Endothelial cell of umbilical vein (primary cell): Measurements from ENCODE around the gene ATP2C2. TPM values are rescaled to one million over a fixed set of nuclear protein-coding genes. Genes with fewer than 3 reads are reported as not detected.
"Not testable (repeated sequence)": the region's sequence is repeated elsewhere in the genome, so short reads cannot be mapped to it uniquely, and the experiment has no call there.

Source experiments
- BruUV-seq: library from RNA; stranded (reverse); fragments of 400-500 nt; replicated peaks from 2 replicates; lab custom pipeline; 2021; lab: Mats Ljungman, UMichigan
- CTCF ChIA-PET: fragments of 300-600, 350-600 bp; sonication (Branson Sonifier 250); formaldehyde crosslinking; loops from one replicate; lab custom pipeline; 2021; ENCODE audit warnings: antibody characterized with exemption, inconsistent platforms; lab: Charles Lee
- POLR2A ChIA-PET: fragments of 300-600, 350-600 bp; sonication (Branson Sonifier 250); formaldehyde crosslinking; loops from one replicate; lab custom pipeline; 2021; ENCODE audit warnings: antibody characterized with exemption, inconsistent platforms; lab: Charles Lee
- DNase-seq: peaks from one replicate; pipeline ENCODE4 v3.0.0-alpha.2; 2011; ENCODE audit warnings: low read depth, low spot score
- FAIRE-seq: peaks from 2 replicates; lab custom pipeline; 2011; peaks lifted over from hg19 to GRCh38; lab: Jason Lieb, UNC
- H2AFZ ChIP-seq: 2 replicates; pipeline ENCODE4 v1.6.0; 2012; ENCODE audit warnings: low read depth, low read length, control low read depth, inconsistent platforms
- H3K27ac ChIP-seq: 2 replicates; pipeline ENCODE4 v1.5.1; 2011; ENCODE audit warnings: low read depth, mild to moderate bottlenecking, control low read depth, low read length, moderate library complexity; ENCODE audit not compliant: insufficient read depth
- H3K27me3 ChIP-seq, 2 experiments: 2 replicates each; pipeline versions ENCODE4 v1.6.0 to v1.6.1; 2011; ENCODE audit warnings: low read length in 2 of 2, mixed read lengths in 1 of 2; ENCODE audit not compliant: control insufficient read depth in 2 of 2, insufficient read depth in 2 of 2
- H3K36me3 ChIP-seq, 2 experiments: 2 replicates in 1 of 2; 3 replicates in 1 of 2; pipeline ENCODE4 v1.5.1; 2011; ENCODE audit warnings: low read length in 2 of 2, mild to moderate bottlenecking in 1 of 2, moderate library complexity in 1 of 2; ENCODE audit not compliant: control insufficient read depth in 2 of 2, insufficient read depth in 2 of 2; ENCODE audit errors: extremely low read depth in 1 of 2
- H3K4me1 ChIP-seq: 3 replicates; pipeline ENCODE4 v1.5.1; 2011; ENCODE audit warnings: mild to moderate bottlenecking, low read length; ENCODE audit not compliant: control insufficient read depth, insufficient read depth; ENCODE audit errors: extremely low read depth
- H3K4me2 ChIP-seq: 2 replicates; pipeline ENCODE4 v1.6.1; 2011; ENCODE audit warnings: low read length, control low read depth, mixed read lengths; ENCODE audit not compliant: insufficient read depth
- H3K4me3 ChIP-seq, 3 experiments: fragments of 200-600 bp in 1 of 3; sonication (generic), shearing (Covaris generic) in 1 of 3; replicated peaks in 1 of 3; 2 replicates each; pipeline ENCODE4 v1.5.1; 2011 to 2016; ENCODE audit warnings: control low read depth in 3 of 3, low read length in 3 of 3, mild to moderate bottlenecking in 2 of 3, inconsistent platforms in 1 of 3, low read depth in 1 of 3, moderate library complexity in 1 of 3; ENCODE audit not compliant: insufficient read depth in 1 of 3
- H3K79me2 ChIP-seq: 2 replicates; pipeline ENCODE4 v1.6.0; 2012; ENCODE audit warnings: low read length, inconsistent platforms; ENCODE audit not compliant: control insufficient read depth, insufficient read depth
- H3K9ac ChIP-seq: replicated peaks from 2 replicates; pipeline ENCODE3; 2011; ENCODE audit warnings: low read length, control low read depth; ENCODE audit not compliant: insufficient read depth; ENCODE audit errors: extremely low read depth
- H3K9me1 ChIP-seq: replicated peaks from 3 replicates; pipeline ENCODE4 v1.6.0; 2011; ENCODE audit warnings: mild to moderate bottlenecking, low read length; ENCODE audit not compliant: control insufficient read depth, insufficient read depth; ENCODE audit errors: extremely low read depth
- H3K9me3 ChIP-seq: replicated peaks from 2 replicates; pipeline ENCODE4 v1.5.1; 2012; ENCODE audit warnings: low read length, inconsistent platforms; ENCODE audit not compliant: control insufficient read depth, insufficient read depth
- H4K20me1 ChIP-seq: replicated peaks from 2 replicates; pipeline ENCODE3; 2011; ENCODE audit warnings: mild to moderate bottlenecking, low read length; ENCODE audit not compliant: control insufficient read depth, insufficient read depth; ENCODE audit errors: extremely low read depth
- EZH2 ChIP-seq: IDR thresholded peaks from 2 replicates; pipeline ENCODE4 v1.6.1; 2012; ENCODE audit warnings: borderline replicate concordance, low read depth, mild to moderate bottlenecking, moderate library complexity, low read length, inconsistent platforms; ENCODE audit not compliant: severe bottlenecking
- FOS ChIP-seq: IDR thresholded peaks from 2 replicates; pipeline ENCODE4 v1.6.1; 2011; ENCODE audit warnings: mild to moderate bottlenecking, low read length, moderate library complexity, borderline replicate concordance; ENCODE audit not compliant: insufficient read depth
- GATA2 ChIP-seq: IDR thresholded peaks from 2 replicates; pipeline ENCODE4 v1.7.0; 2011; ENCODE audit warnings: low read depth, mild to moderate bottlenecking, moderate library complexity, mixed read lengths, low read length; ENCODE audit not compliant: insufficient read length, insufficient read depth
- JUN ChIP-seq: IDR thresholded peaks from 2 replicates; pipeline ENCODE4 v1.6.1; 2011; ENCODE audit warnings: borderline replicate concordance, low read depth; ENCODE audit not compliant: insufficient read length, insufficient read depth
- MYC ChIP-seq: IDR thresholded peaks from one replicate; pipeline ENCODE4 v1.6.1; 2011; ENCODE audit warnings: mild to moderate bottlenecking, low read depth, low read length
- POLR2A ChIP-seq: IDR thresholded peaks from 2 replicates; pipeline ENCODE4 v1.6.1; 2012; ENCODE audit warnings: low read depth, mild to moderate bottlenecking, control low read depth, low read length
- POLR2AphosphoS5 ChIP-seq: IDR thresholded peaks from 2 replicates; pipeline ENCODE4 v1.6.1; 2012; ENCODE audit warnings: low read depth, mild to moderate bottlenecking, control low read depth, low read length, moderate library complexity; ENCODE audit not compliant: insufficient read depth
- dilution Hi-C: fragments of 300-500 bp; cut with MboI; formaldehyde crosslinking; loops from one replicate; pipeline ENCODE4 v1.15.0; 2019; ENCODE audit warnings: low sequenced_read_pairs; ENCODE audit not compliant: extremely low pct_ligation_motif_present
- intact Hi-C: fragments of 100-400 bp; cut with micrococcal nuclease; formaldehyde crosslinking; loops from one replicate; pipeline ENCODE4 v1.10.0; 2022
- polyA plus RNA-seq, 4 experiments: library from polyadenylated mRNA; depleted of rRNA in 3 of 4; stranded (reverse) in 3 of 4; unstranded in 1 of 4; fragments of >200 nt; gene quantifications; 2 replicates each; pipeline versions ENCODE4 v1.2.1 to v1.2.3, GENCODE V29; 2011 to 2012; ENCODE audit warnings: missing spikeins in 1 of 4
- total RNA-seq: library from RNA; stranded (reverse); gene quantifications from 2 replicates; pipeline ENCODE4 v1.2.3, GENCODE V29; 2021
- TF ChIP-seq, protein P1 (sequence below), 2 donors: IDR thresholded peaks; 1 replicate in 1 of 2; 2 replicates in 1 of 2; pipeline ENCODE4 v1.5.1; 2011; ENCODE audit warnings: low read length in 2 of 2, mild to moderate bottlenecking in 2 of 2, moderate library complexity in 2 of 2, control low read depth in 1 of 2, inconsistent platforms in 1 of 2, low read depth in 1 of 2; ENCODE audit not compliant: insufficient read depth in 1 of 2; ENCODE audit errors: extremely low read depth in 1 of 2
- TF ChIP-seq, protein P2 (sequence below): IDR thresholded peaks from 2 replicates; pipeline ENCODE4 v1.6.1; 2011; ENCODE audit not compliant: insufficient read depth, insufficient read length

Gene ATP2C2
- total and polyA plus RNA-seq, 2 donors (not counting 3 experiments of a cell fraction or from before 2014, with no cell fraction given), result not detected

DNA sequence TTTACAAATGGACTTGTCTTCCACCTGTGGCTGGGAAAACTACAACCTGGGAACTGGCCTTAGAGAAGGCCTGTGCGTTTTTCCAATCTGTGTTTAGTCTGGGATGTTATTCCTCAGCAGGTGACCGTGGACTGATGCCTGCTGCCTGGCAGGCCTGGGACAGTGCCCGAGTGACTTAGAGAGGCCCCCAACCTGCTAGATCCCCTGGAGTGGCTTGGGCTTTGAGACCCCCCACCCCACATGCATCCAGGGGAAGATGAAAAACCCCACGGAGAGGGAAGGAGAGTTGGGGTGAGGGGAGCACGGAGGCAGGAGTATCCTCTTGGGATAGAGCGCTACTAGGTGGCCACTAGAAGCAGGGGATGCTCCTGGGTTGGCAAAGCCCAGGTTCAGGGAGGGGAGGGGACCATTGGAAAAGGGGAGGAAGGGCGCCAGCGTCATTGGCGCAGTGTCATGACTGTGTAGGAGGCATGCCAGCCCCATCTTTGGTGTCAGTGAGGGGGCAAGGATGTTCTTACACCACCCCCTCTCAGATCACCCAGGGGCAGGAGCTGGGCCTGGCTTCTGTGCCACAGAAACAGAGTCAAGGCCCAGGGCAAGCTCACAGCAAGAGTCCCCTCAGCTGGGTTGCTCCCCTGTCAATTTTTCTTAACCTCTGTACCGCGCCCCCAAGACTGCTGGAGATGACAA is 82.0 kb downstream of the ATP2C2 start:
- H3K4me3 ChIP-seq, result no peak overlapping the region
- TF ChIP-seq POLR2A, result no peak
- no peak for TF ChIP-seq EZH2
- TF ChIP-seq JUN, result no peak
- no peak for TF ChIP-seq POLR2AphosphoS5
- TF ChIP-seq FOS, result no peak
- TF ChIP-seq, protein P1, sequence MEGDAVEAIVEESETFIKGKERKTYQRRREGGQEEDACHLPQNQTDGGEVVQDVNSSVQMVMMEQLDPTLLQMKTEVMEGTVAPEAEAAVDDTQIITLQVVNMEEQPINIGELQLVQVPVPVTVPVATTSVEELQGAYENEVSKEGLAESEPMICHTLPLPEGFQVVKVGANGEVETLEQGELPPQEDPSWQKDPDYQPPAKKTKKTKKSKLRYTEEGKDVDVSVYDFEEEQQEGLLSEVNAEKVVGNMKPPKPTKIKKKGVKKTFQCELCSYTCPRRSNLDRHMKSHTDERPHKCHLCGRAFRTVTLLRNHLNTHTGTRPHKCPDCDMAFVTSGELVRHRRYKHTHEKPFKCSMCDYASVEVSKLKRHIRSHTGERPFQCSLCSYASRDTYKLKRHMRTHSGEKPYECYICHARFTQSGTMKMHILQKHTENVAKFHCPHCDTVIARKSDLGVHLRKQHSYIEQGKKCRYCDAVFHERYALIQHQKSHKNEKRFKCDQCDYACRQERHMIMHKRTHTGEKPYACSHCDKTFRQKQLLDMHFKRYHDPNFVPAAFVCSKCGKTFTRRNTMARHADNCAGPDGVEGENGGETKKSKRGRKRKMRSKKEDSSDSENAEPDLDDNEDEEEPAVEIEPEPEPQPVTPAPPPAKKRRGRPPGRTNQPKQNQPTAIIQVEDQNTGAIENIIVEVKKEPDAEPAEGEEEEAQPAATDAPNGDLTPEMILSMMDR (IDR thresholded peaks at IDR 0.05; ENCODE audit: extremely low read depth in 1 of 2, insufficient read depth in 1 of 2, low read depth in 1 of 2, low read length in 2 of 2), result no peak
- TF ChIP-seq GATA2, result no peak
- TF ChIP-seq, protein P2, sequence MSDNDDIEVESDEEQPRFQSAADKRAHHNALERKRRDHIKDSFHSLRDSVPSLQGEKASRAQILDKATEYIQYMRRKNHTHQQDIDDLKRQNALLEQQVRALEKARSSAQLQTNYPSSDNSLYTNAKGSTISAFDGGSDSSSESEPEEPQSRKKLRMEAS, result no peak
- TF ChIP-seq MYC, result no peak
- H3K27ac ChIP-seq, result no peak overlapping the region
- H4K20me1 ChIP-seq, result no peaks in the 10 kb centered on the region
- no peak overlapping the region for H2AFZ ChIP-seq
- no peaks in the 10 kb centered on the region for H3K36me3 ChIP-seq
- H3K9ac ChIP-seq, result no peak overlapping the region
- no peaks in the 10 kb centered on the region for H3K9me3 ChIP-seq
- dilution Hi-C loops, result no loop called here
- FAIRE-seq (no peak), DNase-seq (no peak)
- H3K4me1 ChIP-seq, result no peaks in the 10 kb centered on the region
- no peaks in the 10 kb centered on the region for H3K79me2 ChIP-seq
- ChIA-PET POLR2A (no interaction called here), CTCF (no interaction called here)
- no peaks in the 10 kb centered on the region for H3K27me3 ChIP-seq
- BruUV-seq, result no TSS peak
- intact Hi-C loops, result no loop called here
- no peak overlapping the region for H3K4me2 ChIP-seq
- H3K9me1 ChIP-seq, result no peaks in the 10 kb centered on the region

DNA sequence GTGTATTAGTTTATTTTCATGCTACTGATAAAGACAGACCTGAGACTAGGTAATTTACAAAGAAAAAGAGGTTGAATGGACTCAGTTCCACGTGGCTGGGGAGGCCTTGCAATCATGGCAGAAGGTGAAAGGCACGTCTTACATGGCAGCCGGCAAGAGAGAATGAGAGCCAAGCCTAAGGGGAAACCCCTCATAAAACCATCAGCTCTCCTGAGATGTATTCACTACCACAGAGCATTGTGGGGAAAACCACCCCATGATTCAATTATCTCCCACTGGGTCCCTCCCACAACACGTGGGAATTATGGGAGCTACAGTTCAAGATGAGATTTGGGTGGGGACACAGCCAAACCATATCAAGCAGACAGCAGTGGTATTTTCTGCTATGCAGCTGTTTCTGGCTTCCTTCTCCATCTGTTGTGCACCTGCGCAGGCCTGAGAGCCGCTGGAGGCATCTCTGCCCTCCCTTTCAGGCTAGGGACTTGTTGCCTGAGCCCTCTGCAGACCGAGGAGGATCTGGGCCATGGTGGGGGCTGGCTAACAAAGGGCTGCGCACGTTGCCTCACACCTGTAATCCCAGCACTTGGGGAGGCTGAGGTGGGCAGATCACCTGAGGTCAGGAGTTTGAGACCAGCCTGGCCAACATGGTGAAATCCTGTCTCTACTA is 82.8 kb downstream of the ATP2C2 start:
- H3K4me3 ChIP-seq, FAIRE-seq, H3K9me3 ChIP-seq, H3K79me2 ChIP-seq, H3K9me1 ChIP-seq, dilution Hi-C loops, H3K4me1 ChIP-seq, H4K20me1 ChIP-seq, BruUV-seq, DNase-seq, CTCF ChIA-PET, H3K36me3 ChIP-seq, H2AFZ ChIP-seq, H3K9ac ChIP-seq, H3K4me2 ChIP-seq, H3K27me3 ChIP-seq, intact Hi-C loops, POLR2A ChIA-PET, H3K27ac ChIP-seq: not testable (repeated sequence)
